Keratinocyte (primary cell): ENCODE measurements around the gene MYOD1.

Source experiments
- EZH2 ChIP-seq: IDR thresholded peaks from one replicate; pipeline ENCODE4 v1.6.1; 2012; ENCODE audit warnings: inconsistent platforms, mild to moderate bottlenecking, low read length, moderate library complexity
- TF ChIP-seq, protein P1 (sequence below), 3 experiments: IDR thresholded peaks in 1 of 3; conservative IDR thresholded peaks in 1 of 3; optimal IDR thresholded peaks in 1 of 3; 2 replicates in 2 of 3; 3 replicates in 1 of 3; pipeline versions ENCODE3 to v1.5.1; 2011; ENCODE audit warnings: low read length in 3 of 3, mild to moderate bottlenecking in 3 of 3, moderate library complexity in 2 of 3, control low read depth in 1 of 3, inconsistent platforms in 1 of 3; ENCODE audit not compliant: insufficient read depth in 2 of 3; ENCODE audit errors: extremely low read depth in 1 of 3

GRCh38 chr11:17738151-17738973 lies 19.0 kb downstream of the MYOD1 start:
- TF ChIP-seq, protein P1, sequence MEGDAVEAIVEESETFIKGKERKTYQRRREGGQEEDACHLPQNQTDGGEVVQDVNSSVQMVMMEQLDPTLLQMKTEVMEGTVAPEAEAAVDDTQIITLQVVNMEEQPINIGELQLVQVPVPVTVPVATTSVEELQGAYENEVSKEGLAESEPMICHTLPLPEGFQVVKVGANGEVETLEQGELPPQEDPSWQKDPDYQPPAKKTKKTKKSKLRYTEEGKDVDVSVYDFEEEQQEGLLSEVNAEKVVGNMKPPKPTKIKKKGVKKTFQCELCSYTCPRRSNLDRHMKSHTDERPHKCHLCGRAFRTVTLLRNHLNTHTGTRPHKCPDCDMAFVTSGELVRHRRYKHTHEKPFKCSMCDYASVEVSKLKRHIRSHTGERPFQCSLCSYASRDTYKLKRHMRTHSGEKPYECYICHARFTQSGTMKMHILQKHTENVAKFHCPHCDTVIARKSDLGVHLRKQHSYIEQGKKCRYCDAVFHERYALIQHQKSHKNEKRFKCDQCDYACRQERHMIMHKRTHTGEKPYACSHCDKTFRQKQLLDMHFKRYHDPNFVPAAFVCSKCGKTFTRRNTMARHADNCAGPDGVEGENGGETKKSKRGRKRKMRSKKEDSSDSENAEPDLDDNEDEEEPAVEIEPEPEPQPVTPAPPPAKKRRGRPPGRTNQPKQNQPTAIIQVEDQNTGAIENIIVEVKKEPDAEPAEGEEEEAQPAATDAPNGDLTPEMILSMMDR (optimal IDR thresholded peaks at IDR 0.05 in 1 of 3, IDR thresholded peaks at IDR 0.05 in 1 of 3, conservative IDR thresholded peaks at IDR 0.05 in 1 of 3; ENCODE audit: extremely low read depth in 1 of 3, insufficient read depth in 2 of 3, low read length in 3 of 3): no peak
- no peak for TF ChIP-seq EZH2
